GM21825 (cell line): ENCODE measurements around the gene STK4.

Experiments used
- ATAC-seq: cut with Tn5 transposase; IDR thresholded peaks from one replicate; pipeline ENCODE4 v1.9.1; 2021; ENCODE audit warnings: mild to moderate bottlenecking, moderate library complexity; ENCODE audit not compliant: unreplicated experiment

Gene STK4

DNA sequence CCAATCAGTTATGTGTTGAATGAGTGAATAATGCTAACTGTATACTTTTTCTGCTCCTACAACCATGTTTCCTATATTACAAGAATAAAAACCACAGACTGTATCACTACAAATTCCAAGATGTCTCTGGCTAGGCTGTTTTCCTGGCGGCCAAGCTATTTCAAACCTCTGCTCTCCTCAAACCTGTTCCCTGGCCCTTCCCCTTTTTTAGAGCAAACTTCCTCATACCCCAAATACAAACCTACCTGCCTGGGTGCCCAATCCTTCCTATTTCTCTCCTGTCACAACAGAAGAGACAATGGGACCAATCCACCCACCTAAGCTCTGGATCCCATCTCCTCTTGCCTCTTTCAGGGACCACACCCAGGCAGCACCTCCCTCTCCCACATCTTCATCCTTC, 13.6 kb upstream of the STK4 start:
- ATAC-seq: no peak

DNA sequence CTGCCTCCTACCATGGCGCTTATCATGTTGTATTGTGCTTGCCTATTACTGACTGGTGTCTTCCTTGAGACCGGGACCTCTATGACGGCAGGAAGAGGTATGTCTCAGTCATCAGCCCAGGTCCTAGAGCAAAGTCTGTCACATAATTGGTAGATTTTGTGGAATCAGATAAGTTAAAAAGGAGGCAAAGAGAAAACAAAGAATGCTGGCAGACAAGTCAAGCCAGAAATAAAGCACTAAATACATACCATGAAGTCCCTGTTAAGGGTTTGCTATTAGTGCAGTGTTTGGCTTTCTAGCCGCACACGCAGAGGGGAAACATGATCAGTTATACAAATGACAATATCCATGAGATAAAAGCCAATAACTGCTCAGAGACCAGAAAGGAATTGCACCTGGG, 12.1 kb upstream of the STK4 start:
- no peak for ATAC-seq

DNA sequence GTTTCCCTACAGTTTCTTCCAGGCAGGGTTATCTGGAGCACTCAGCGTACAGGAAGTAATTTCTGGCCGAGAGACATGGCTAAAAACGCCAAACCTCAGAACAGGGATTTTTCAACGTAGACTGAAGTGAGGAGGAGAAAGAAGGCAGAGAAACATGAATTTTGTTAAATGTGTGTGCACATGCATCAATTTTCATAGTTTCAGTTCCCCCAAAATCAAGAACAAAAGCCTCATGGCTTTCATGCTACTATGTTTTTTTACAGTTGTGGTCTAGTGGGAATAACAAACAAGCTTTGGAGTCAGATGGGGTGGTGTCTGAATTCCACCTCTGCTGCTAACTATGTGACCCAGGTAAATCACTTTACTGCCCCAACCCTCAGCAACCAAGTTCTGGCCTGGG, 11.0 kb upstream of the STK4 start:
- no peak for ATAC-seq

DNA sequence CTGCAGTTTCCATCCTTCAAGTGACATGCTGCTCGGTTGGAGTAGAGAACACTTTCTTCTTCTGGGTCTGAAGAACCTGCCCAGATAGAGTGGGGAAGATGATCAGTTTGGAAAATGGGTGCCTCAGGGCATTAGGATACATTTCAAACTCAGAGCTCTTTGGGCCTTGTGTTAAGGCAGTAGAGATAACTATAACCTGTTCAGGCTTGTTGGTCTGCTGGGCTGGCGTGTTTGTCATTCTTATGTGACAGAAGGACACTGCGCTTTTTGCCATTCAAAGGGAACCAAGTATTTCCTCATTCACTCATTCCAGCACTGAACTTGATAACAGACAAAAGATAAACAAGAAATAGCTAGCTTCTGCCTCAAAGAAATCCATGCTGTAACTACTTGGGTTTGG, 9.9 kb upstream of the STK4 start:
- ATAC-seq: no peak

DNA sequence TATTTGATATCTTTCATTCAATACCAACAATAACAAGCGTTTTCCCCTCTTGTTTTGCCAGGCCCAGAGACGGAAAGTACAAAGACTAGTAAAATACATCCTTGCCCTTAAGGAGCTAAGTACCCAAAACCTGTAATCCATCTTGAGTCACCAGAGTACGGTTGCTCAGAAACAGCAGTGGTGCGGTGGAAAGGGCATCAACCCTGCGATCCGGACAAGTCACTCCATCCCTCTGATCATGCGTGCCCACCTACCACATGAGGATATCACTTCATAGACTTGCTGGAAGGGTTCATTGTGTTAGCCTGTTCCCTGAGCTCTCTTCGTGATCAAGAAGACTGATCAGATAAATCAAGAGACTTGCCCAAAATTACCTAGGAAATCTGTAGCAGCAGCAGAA, 8.0 kb upstream of the STK4 start:
- ATAC-seq: no peak

DNA sequence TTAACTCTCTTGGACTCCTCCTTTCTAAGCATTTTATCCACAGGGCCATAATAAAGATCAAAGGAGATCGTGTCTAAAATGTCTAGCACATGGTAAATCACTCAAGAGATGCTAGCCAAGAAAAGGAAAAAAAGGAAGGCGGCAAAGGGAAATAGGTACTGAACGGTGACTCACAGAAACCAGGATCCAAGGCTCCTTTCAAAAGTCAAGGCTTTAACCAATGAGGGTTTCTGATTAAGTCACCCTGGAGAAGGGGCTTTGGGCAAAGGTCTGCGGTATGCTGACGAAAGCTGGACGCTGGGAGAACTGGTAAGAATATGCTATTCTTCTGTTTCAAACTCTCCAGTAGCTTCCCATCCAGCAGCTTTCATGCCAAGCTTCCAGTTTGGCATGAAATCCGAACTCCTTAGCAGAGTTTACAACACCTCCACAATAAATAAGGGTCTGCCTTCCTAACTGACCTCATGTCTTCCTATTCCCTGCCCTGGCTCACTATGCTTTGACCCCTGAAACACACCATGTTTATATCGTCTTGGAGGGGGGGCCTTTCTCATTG, 7.2 kb upstream of the STK4 start:
- ATAC-seq: no peak

- ATAC-seq: peak; percentile 24
Measured at GRCh38 chr20:44959638-44960102, 6.6 kb upstream of the STK4 start.

GRCh38 chr20:44960103-44960852, 6.0 kb upstream of the STK4 start, which contains the start of gene TOMM34:
Gene TOMM34 (minus strand): TSS chr20:44960397. CDS start chr20:44960333, 64 bp downstream.
- peak; percentile 75 for ATAC-seq

GRCh38 chr20:44961011-44961869, 5.1 kb upstream of the STK4 start:
- no peak for ATAC-seq

DNA sequence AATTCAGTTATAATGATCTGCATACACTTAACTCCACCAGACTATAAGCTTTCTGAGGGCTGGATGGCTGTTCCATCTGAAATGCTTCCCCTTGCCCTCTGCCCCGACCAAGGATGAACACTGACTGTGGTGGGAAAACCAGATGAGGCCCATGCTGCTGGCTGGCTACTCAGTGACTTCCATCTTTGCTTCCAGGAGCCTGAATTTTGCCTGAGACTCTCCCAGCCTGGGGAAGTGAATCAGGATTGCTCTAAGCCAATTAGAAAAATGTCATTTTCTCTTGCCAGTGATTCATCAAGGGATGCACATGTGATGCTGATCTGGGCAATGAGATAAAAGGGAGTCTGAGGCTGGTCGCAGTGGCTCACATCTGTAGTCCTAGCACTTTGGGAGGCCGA, 4.4 kb upstream of the STK4 start:
- no peak for ATAC-seq

DNA sequence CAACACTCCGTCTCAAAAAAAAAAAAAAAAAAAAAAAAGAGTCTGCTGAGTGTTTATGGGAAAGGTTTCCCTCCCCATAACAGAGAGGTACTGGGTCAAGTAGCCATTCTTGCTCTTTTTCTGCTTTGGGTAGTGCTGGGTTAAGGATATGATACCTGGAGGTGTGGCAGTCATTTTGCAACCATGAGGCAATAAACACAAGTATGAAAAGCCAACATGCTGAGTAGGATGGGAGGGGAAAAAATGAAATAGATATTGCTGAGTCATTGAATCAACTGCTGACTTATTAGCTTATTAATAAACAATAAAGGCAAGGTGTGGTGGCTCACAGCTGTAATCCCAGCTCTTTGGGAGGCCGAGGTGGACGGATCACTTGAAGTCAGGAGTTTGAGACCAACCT, 3.8 kb upstream of the STK4 start:
- ATAC-seq: no peak

DNA sequence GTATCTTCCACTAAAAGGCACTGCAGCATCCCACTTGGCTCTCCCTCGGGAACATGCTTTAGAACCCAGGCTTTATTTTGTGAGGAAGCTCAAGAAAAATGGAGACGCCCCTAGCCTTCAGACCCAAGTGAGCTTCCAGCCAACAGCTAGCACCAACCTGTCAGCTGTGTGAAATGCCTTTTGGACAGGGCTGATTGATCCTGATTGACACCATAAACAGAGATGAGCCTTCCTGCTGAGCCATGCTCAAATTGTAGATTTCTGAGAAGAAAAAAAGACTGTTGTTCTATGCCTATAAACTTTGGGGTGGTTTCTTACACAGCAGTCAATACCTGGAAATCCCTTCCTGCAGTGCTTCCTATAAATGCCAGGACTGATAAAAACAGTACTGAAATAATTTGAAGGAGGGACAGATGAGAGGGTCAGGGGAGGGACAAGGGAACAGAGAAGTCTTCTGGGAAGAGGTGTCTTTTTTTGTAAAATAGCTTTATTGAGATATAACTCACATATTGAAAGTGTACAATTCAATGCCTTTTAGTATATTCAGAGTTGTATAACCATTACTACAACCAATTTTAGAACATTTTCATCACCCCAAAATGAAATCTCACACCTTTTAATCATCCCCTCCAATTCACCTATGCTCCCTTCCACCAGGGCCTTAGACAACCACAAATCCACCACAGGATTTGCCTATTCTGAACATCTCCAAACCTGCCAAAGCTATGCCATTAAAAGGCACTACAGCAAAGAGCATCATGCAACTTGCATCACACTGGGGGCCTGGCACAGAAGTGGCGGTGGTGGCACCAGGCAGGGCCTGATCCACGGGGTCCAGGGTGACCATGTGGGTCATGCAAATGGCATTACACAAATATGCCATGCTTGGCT, 2.7 kb upstream of the STK4 start:
- ATAC-seq: no peak

GRCh38 chr20:44965651-44966029, 672 bp upstream of the STK4 start:
- ATAC-seq: no peak

DNA sequence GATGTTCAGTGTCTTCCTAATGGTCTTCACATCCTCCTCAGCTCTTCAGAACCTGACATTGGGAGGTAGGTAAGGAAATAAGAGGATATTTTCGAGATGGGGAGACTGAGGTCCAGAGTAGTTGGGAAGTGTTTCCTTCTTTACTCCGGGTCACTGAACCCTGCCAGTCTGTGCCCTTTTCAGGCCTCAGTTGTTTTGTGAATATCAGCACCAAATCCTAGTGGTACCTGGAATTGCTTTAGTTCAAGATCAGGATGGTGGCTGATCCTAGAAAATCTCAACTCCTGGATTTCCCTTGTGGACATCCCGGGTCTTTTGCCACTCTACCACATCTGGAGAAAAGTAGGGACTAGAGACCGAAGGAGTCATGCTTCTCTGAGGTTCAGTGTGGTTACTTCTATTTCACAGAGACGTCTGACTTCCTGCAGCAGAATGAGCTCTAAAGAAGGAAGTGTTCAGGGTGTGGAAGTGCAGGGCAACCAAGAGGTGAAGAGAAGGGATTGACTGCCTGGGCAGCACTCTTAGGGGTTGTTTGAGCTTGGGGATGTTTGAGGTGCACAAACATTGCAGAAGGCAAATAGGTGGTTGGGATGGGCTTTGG, 995 bp downstream of the STK4 start:
- no peak for ATAC-seq

DNA sequence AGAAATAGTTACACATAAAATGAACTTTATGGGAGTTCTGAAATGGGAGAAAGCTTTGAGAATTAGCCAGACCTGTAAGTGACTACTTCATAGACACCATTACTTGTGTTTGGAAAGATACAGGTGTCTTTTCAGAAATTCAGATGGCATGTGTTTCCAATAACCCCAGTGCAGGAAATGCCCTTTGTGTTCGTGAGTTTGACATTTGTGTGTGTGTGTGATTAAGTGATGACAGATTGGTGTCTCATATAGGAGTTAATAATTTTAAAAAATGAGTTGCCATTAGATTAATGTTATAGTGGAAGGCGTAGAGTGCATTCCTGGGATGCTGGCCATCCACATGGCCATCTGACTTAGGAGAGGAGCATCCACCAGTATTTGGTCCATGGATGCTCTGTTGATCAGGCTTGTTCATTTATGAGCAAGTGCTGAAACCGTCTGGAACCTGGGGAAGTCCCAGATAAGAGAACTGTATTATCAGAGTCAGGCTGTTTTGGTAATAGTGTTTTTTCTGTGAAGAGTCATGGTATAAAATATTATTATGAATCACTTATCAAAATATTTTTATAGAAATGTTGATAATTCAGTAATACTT, 3.1 kb downstream of the STK4 start:
- ATAC-seq: no peak

DNA sequence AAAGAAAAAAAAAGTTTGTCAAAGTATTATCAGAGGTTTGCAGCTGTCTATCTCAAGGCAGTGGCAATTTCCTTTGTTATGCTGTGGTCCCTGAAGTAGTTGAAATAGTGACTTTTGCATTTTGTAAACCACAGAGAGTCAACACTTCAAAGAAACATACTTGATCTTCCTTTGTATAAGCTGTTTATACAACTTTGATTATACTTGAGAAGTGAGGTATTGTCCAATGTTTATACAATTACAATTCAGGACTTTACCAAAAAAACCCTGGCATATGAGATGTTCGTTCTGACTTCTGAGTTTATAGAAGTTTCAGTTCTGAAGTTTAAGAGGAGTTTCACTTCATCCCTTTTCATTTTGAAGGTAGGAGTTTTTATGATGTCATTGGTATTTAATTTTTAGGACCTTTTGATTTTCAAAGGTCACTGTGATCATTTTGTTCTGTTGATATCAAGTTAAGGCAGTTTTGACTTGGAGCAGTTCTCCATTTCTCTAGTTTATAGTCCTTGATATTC, 4.0 kb downstream of the STK4 start:
- no peak for ATAC-seq

DNA sequence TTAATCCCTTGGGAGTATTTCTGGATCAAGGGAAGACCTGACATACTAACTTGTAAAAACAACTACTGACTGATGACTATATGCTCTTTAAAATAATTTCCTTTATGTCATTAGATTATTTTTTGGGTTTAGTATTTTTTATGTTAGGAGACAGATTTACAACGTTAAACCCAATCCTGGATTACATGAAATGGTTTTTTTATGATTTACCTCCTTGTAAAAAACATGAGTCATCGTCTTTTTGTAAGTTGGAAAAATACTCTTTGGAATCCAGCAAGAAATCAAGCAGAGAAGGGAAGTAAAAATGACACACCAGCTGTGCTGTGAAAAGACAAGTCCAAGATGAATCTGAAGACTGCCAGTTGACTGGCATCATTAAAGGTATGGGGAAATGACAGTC, 6.7 kb downstream of the STK4 start:
- ATAC-seq: no peak

- no peak for ATAC-seq
Measured at GRCh38 chr20:44976698-44977097, 10.4 kb downstream of the STK4 start.

DNA sequence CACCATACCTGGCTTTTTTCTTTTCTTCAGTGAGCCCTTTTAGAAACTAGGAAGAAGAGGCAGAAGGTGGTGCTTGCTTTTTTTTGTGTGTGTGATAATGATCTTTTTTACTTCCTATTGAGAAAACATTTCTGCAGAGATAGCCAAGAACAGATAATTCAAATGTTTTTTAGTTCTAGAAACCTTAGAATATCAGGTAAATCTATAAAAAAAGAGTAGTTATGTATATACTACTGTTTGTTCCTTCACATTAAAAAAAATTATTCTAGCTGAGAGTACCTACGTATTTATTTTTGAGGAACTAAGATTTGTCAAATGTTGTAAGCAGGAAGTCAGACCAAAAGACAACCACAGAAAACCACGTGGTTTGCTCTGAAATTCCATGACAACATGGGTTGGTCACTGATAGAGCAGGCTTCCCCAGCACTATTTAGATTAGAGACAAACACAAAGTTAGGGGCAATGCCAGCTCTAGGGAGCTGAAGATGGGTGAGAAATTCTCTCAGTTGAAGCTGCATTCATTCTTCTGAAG, 12.8 kb downstream of the STK4 start:
- ATAC-seq: peak; percentile 87
